OCI-LY7 (cell line): ENCODE results near the gene FOXM1.

Experiments
- EZH2phosphoT487 ChIP-seq: fragments of 200-600 bp; sonication (generic); IDR thresholded peaks from 2 replicates; pipeline ENCODE4 v1.6.1; 2018; ENCODE audit warnings: low read depth, borderline replicate concordance, mild to moderate bottlenecking, mixed run types, antibody characterized with exemption, low read length, moderate library complexity, mixed read lengths
- TF ChIP-seq, protein P1 (sequence below): fragments of 200-600 bp; sonication (generic); conservative IDR thresholded peaks from 2 replicates; pipeline ENCODE4 v1.5.1; 2014; ENCODE audit warnings: mild to moderate bottlenecking, antibody characterized with exemption, low read length, moderate library complexity, mixed read lengths

DNA sequence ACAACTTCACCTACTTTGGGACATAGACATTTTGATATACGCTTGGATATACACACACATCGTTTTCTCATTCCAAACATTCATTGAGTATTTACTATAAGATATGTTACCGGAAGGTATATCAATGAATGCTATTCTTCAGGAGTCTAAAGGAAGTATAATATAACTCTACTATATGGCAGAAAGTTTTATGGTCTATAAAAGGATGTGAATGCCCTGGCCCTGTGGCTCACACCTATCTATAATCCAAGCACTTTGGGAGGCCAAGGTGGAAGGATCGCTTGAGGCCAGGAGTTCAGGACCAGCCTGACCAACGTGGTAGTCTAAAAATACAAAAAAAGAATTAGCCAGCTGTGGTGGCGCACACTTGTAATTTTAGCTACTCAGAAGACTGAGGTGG is 47.7 kb downstream of the FOXM1 start:
- TF ChIP-seq, protein P1, sequence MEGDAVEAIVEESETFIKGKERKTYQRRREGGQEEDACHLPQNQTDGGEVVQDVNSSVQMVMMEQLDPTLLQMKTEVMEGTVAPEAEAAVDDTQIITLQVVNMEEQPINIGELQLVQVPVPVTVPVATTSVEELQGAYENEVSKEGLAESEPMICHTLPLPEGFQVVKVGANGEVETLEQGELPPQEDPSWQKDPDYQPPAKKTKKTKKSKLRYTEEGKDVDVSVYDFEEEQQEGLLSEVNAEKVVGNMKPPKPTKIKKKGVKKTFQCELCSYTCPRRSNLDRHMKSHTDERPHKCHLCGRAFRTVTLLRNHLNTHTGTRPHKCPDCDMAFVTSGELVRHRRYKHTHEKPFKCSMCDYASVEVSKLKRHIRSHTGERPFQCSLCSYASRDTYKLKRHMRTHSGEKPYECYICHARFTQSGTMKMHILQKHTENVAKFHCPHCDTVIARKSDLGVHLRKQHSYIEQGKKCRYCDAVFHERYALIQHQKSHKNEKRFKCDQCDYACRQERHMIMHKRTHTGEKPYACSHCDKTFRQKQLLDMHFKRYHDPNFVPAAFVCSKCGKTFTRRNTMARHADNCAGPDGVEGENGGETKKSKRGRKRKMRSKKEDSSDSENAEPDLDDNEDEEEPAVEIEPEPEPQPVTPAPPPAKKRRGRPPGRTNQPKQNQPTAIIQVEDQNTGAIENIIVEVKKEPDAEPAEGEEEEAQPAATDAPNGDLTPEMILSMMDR = no peak
- TF ChIP-seq EZH2phosphoT487 = no peak
